Brain pericyte (primary cell): Measurements from ENCODE around the gene SMG5.
"Not testable (repeated sequence)": the region's sequence is repeated elsewhere in the genome, so short reads cannot be mapped to it uniquely, and the experiment has no call there.

ENCODE experiments used
- DNase-seq: peaks from one replicate; pipeline ENCODE4 v3.0.0-alpha.2; 2012; ENCODE audit warnings: low read depth, low spot score

The SMG5 gene

GRCh38 chr1:156244712-156245111, 37.9 kb downstream of the SMG5 start:
- no peak for DNase-seq

- DNase-seq = no peak
Observed at GRCh38 chr1:156244126-156244525, 38.5 kb downstream of the SMG5 start.

- no peak for DNase-seq
Observed at GRCh38 chr1:156242738-156243137, 39.9 kb downstream of the SMG5 start.

GRCh38 chr1:156241926-156242325, 40.7 kb downstream of the SMG5 start, which contains the start of gene BGLAP:
Gene BGLAP, plus strand, starts transcription at chr1:156242184. Its CDS starts 48 bp downstream, at chr1:156242232.
- no peak for DNase-seq

- no peak for DNase-seq
Observed at GRCh38 chr1:156241311-156241811, 41.3 kb downstream of the SMG5 start.

GRCh38 chr1:156238248-156238647, 44.4 kb downstream of the SMG5 start:
- no peak for DNase-seq

- DNase-seq = no peak
Observed at GRCh38 chr1:156236164-156236563, 46.5 kb downstream of the SMG5 start.

- no peak for DNase-seq
Observed at GRCh38 chr1:156233426-156234127, 49.0 kb downstream of the SMG5 start.

- DNase-seq = no peak
Observed at GRCh38 chr1:156232201-156232894, 50.3 kb downstream of the SMG5 start.

- no peak for DNase-seq
Observed at GRCh38 chr1:156230473-156230837, 52.2 kb downstream of the SMG5 start.

- no peak for DNase-seq
Observed at GRCh38 chr1:156229809-156230472, 52.7 kb downstream of the SMG5 start.

GRCh38 chr1:156228501-156228900, 54.1 kb downstream of the SMG5 start:
- DNase-seq = no peak

- no peak for DNase-seq
Observed at GRCh38 chr1:156226782-156227181, 55.8 kb downstream of the SMG5 start.

- no peak for DNase-seq
Observed at GRCh38 chr1:156226116-156226538, 56.5 kb downstream of the SMG5 start.

GRCh38 chr1:156225677-156226014, 57.0 kb downstream of the SMG5 start:
- DNase-seq = no peak

- DNase-seq = no peak
Observed at GRCh38 chr1:156221986-156222692, 60.5 kb downstream of the SMG5 start.

- DNase-seq = no peak
Observed at GRCh38 chr1:156220226-156220625, 62.4 kb downstream of the SMG5 start.

GRCh38 chr1:156217871-156218270, 64.8 kb downstream of the SMG5 start:
- DNase-seq = no peak

GRCh38 chr1:156216361-156217086, 66.1 kb downstream of the SMG5 start:
- DNase-seq = not testable (repeated sequence)

- no peak for DNase-seq
Observed at GRCh38 chr1:156214024-156214748, 68.4 kb downstream of the SMG5 start.

- no peak for DNase-seq
Observed at GRCh38 chr1:156213644-156213966, 69.0 kb downstream of the SMG5 start.
